ENCODE data around the gene MSMO1. TPM values are rescaled to one million over a fixed set of nuclear protein-coding genes. Genes with fewer than 3 reads are reported as not detected.

Gene MSMO1
- total and polyA plus RNA-seq, 9 donors = 20.5 to 34.3 (median 29.0) TPM

- Histone ChIP-seq H3K36me3 (ENCODE audit: control insufficient read depth, insufficient read depth, low read length) (no peaks in the 10 kb centered on the region), H3K4me1 (ENCODE audit: control insufficient read depth, insufficient read depth, low read length) (no peaks in the 10 kb centered on the region), H3K9me3 (replicated peaks; ENCODE audit: control insufficient read depth, low read depth, low read length) (peaks cover under 1% of the 10 kb centered on the region), H3K4me3 (ENCODE audit: low read length) (no peak overlapping the region), H3K27me3 (ENCODE audit: control insufficient read depth, insufficient read depth, low read length) (no peaks in the 10 kb centered on the region), H3K27ac (ENCODE audit: low read length) (no peak overlapping the region)
- no peak for DNase-seq
- WGBS (ENCODE audit: insufficient coverage) = no CpG with 5 or more reads among the region's 5 CpGs
Measured at GRCh38 chr4:165369522-165369921, 42.1 kb downstream of the MSMO1 start.

GRCh38 chr4:165370530-165370929 lies 43.1 kb downstream of the MSMO1 start:
- no peak for DNase-seq
- no CpG with 5 or more reads among the region's 1 CpG for WGBS (ENCODE audit: insufficient coverage)
- Histone ChIP-seq H3K36me3 (ENCODE audit: control insufficient read depth, insufficient read depth, low read length) (no peaks in the 10 kb centered on the region), H3K4me1 (ENCODE audit: control insufficient read depth, insufficient read depth, low read length) (no peaks in the 10 kb centered on the region), H3K9me3 (replicated peaks; ENCODE audit: control insufficient read depth, low read depth, low read length) (peaks cover 7% of the 10 kb centered on the region), H3K27ac (ENCODE audit: low read length) (no peak overlapping the region), H3K27me3 (ENCODE audit: control insufficient read depth, insufficient read depth, low read length) (no peaks in the 10 kb centered on the region), H3K4me3 (ENCODE audit: low read length) (no peak overlapping the region)

- Histone ChIP-seq H3K27ac (ENCODE audit: low read length) (no peak overlapping the region), H3K4me1 (ENCODE audit: control insufficient read depth, insufficient read depth, low read length) (peaks cover 2% of the 10 kb centered on the region), H3K4me3 (ENCODE audit: low read length) (no peak overlapping the region), H3K36me3 (ENCODE audit: control insufficient read depth, insufficient read depth, low read length) (no peaks in the 10 kb centered on the region), H3K27me3 (ENCODE audit: control insufficient read depth, insufficient read depth, low read length) (peaks cover 11% of the 10 kb centered on the region), H3K9me3 (replicated peaks; ENCODE audit: control insufficient read depth, low read depth, low read length) (peaks cover 7% of the 10 kb centered on the region)
- DNase-seq = no peak
- WGBS (ENCODE audit: insufficient coverage) = 60% methylated on average over 1 of the region's 2 CpGs
Measured at GRCh38 chr4:165375465-165375864, 48.0 kb downstream of the MSMO1 start.

GRCh38 chr4:165378398-165378744 lies 50.9 kb downstream of the MSMO1 start:
- no peak for DNase-seq
- no peaks in the 10 kb centered on the region for H3K36me3 ChIP-seq (ENCODE audit: control insufficient read depth, insufficient read depth, low read length)
- H3K4me1 ChIP-seq (ENCODE audit: control insufficient read depth, insufficient read depth, low read length) = peaks cover 2% of the 10 kb centered on the region
- peaks cover 7% of the 10 kb centered on the region for H3K9me3 ChIP-seq (replicated peaks; ENCODE audit: control insufficient read depth, low read depth, low read length)
- H3K27ac ChIP-seq (ENCODE audit: low read length) = no peak overlapping the region
- H3K27me3 ChIP-seq (ENCODE audit: control insufficient read depth, insufficient read depth, low read length) = peaks cover 11% of the 10 kb centered on the region
- H3K4me3 ChIP-seq (ENCODE audit: low read length) = peak overlapping the region; percentile 54
- WGBS (ENCODE audit: insufficient coverage) = no CpG with 5 or more reads among the region's 1 CpG

- WGBS (ENCODE audit: insufficient coverage) = under 1% methylated on average over 77 of the region's 82 CpGs
- Histone ChIP-seq H3K4me1 (ENCODE audit: control insufficient read depth, insufficient read depth, low read length) (peaks cover 2% of the 10 kb centered on the region), H3K27me3 (ENCODE audit: control insufficient read depth, insufficient read depth, low read length) (peaks cover 11% of the 10 kb centered on the region), H3K36me3 (ENCODE audit: control insufficient read depth, insufficient read depth, low read length) (no peaks in the 10 kb centered on the region), H3K27ac (ENCODE audit: low read length) (peak within 1 kb of the TSS; percentile 16), H3K4me3 (ENCODE audit: low read length) (peak within 1 kb of the TSS; percentile 54), H3K9me3 (replicated peaks; ENCODE audit: control insufficient read depth, low read depth, low read length) (peaks cover 7% of the 10 kb centered on the region)
- DNase-seq = peak; percentile 86
Measured at GRCh38 chr4:165378745-165379677, 51.5 kb downstream of the MSMO1 start, which contains the start of gene CPE. TSS of gene CPE (plus strand) at chr4:165379008. CDS start at chr4:165379222, 214 bp downstream.

- Histone ChIP-seq H3K27ac (ENCODE audit: low read length) (peak overlapping the region; percentile 16), H3K27me3 (ENCODE audit: control insufficient read depth, insufficient read depth, low read length) (peaks cover 11% of the 10 kb centered on the region), H3K9me3 (replicated peaks; ENCODE audit: control insufficient read depth, low read depth, low read length) (peaks cover 5% of the 10 kb centered on the region), H3K4me3 (ENCODE audit: low read length) (peak overlapping the region; percentile 54), H3K4me1 (ENCODE audit: control insufficient read depth, insufficient read depth, low read length) (peaks cover 2% of the 10 kb centered on the region), H3K36me3 (ENCODE audit: control insufficient read depth, insufficient read depth, low read length) (no peaks in the 10 kb centered on the region)
- 64% methylated on average over 7 of the region's 11 CpGs for WGBS (ENCODE audit: insufficient coverage)
- no peak for DNase-seq
Measured at GRCh38 chr4:165379678-165380064, 52.2 kb downstream of the MSMO1 start.

GRCh38 chr4:165380805-165381204 lies 53.3 kb downstream of the MSMO1 start:
- no peak overlapping the region for H3K4me3 ChIP-seq (ENCODE audit: low read length)
- no CpG with 5 or more reads among the region's 1 CpG for WGBS (ENCODE audit: insufficient coverage)
- no peak for DNase-seq
- peaks cover 11% of the 10 kb centered on the region for H3K27me3 ChIP-seq (ENCODE audit: control insufficient read depth, insufficient read depth, low read length)
- peaks cover 4% of the 10 kb centered on the region for H3K4me1 ChIP-seq (ENCODE audit: control insufficient read depth, insufficient read depth, low read length)
- H3K36me3 ChIP-seq (ENCODE audit: control insufficient read depth, insufficient read depth, low read length) = no peaks in the 10 kb centered on the region
- no peaks in the 10 kb centered on the region for H3K9me3 ChIP-seq (replicated peaks; ENCODE audit: control insufficient read depth, low read depth, low read length)
- H3K27ac ChIP-seq (ENCODE audit: low read length) = no peak overlapping the region

- peaks cover 11% of the 10 kb centered on the region for H3K27me3 ChIP-seq (ENCODE audit: control insufficient read depth, insufficient read depth, low read length)
- no peaks in the 10 kb centered on the region for H3K9me3 ChIP-seq (replicated peaks; ENCODE audit: control insufficient read depth, low read depth, low read length)
- H3K27ac ChIP-seq (ENCODE audit: low read length) = no peak overlapping the region
- H3K4me3 ChIP-seq (ENCODE audit: low read length) = no peak overlapping the region
- H3K36me3 ChIP-seq (ENCODE audit: control insufficient read depth, insufficient read depth, low read length) = no peaks in the 10 kb centered on the region
- DNase-seq = no peak
- WGBS (ENCODE audit: insufficient coverage) = 80% methylated on average over 2 of the region's 3 CpGs
- H3K4me1 ChIP-seq (ENCODE audit: control insufficient read depth, insufficient read depth, low read length) = peaks cover 4% of the 10 kb centered on the region
Measured at GRCh38 chr4:165381821-165382373, 54.4 kb downstream of the MSMO1 start.

GRCh38 chr4:165382640-165383039 lies 55.2 kb downstream of the MSMO1 start:
- Histone ChIP-seq H3K9me3 (replicated peaks; ENCODE audit: control insufficient read depth, low read depth, low read length) (no peaks in the 10 kb centered on the region), H3K4me3 (ENCODE audit: low read length) (no peak overlapping the region), H3K27me3 (ENCODE audit: control insufficient read depth, insufficient read depth, low read length) (peaks cover 11% of the 10 kb centered on the region), H3K36me3 (ENCODE audit: control insufficient read depth, insufficient read depth, low read length) (no peaks in the 10 kb centered on the region), H3K4me1 (ENCODE audit: control insufficient read depth, insufficient read depth, low read length) (peaks cover 4% of the 10 kb centered on the region), H3K27ac (ENCODE audit: low read length) (no peak overlapping the region)
- no peak for DNase-seq
- WGBS (ENCODE audit: insufficient coverage) = no CpG with 5 or more reads among the region's 1 CpG

- no peaks in the 10 kb centered on the region for H3K9me3 ChIP-seq (replicated peaks; ENCODE audit: control insufficient read depth, low read depth, low read length)
- no peak overlapping the region for H3K27ac ChIP-seq (ENCODE audit: low read length)
- no peak for DNase-seq
- H3K36me3 ChIP-seq (ENCODE audit: control insufficient read depth, insufficient read depth, low read length) = no peaks in the 10 kb centered on the region
- peaks cover 4% of the 10 kb centered on the region for H3K4me1 ChIP-seq (ENCODE audit: control insufficient read depth, insufficient read depth, low read length)
- no CpG with 5 or more reads among the region's 4 CpGs for WGBS (ENCODE audit: insufficient coverage)
- no peak overlapping the region for H3K4me3 ChIP-seq (ENCODE audit: low read length)
- H3K27me3 ChIP-seq (ENCODE audit: control insufficient read depth, insufficient read depth, low read length) = peaks cover 9% of the 10 kb centered on the region
Measured at GRCh38 chr4:165383591-165384073, 56.2 kb downstream of the MSMO1 start.
